ENCODE data around the gene TMOD1.

Gene TMOD1

GRCh38 chr9:97525451-97525850, 24.0 kb downstream of the TMOD1 start:
- in situ Hi-C loops (cut with HindIII; ENCODE audit: low sequenced_read_pairs), result no loop called here

DNA sequence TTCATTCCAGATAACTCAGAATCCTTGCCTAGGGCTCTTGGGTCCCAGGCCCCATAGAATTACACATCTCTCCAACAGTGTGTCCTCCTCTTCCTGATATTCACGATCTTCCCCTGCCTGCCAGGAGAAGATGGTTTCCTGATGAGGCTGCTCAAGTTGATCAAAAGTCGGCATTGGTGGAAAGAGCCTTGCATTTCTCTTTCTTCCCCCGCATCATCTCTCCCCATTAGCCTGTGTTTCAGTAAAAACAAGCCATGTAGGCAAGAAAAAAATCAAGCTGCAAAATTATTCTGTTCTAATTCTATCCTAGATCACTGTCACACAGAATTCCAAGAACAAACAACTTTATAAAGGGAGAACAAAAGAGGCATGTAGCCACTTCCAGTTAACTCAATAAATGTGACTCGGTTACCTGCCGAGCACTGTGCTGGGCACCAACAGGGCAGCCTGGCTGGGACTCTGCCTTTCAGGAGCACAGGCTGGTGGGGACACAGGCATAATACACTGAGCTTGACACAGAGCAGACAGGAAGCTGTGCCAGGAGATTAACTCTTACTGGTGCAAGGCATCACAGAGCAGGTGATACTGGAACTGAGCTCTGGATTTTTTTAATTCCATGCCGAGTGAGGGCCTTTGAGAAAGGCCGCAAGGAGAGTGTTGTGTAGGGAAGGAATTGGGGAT, 25.6 kb downstream of the TMOD1 start:
- in situ Hi-C loops (cut with HindIII; ENCODE audit: low sequenced_read_pairs), result no loop called here
- H3K4me3 ChIP-seq (ENCODE audit: low read depth, low read length), result no peak overlapping the region
- no peak for DNase-seq (ENCODE audit: low read depth, low spot score)
- TF ChIP-seq, protein P1, sequence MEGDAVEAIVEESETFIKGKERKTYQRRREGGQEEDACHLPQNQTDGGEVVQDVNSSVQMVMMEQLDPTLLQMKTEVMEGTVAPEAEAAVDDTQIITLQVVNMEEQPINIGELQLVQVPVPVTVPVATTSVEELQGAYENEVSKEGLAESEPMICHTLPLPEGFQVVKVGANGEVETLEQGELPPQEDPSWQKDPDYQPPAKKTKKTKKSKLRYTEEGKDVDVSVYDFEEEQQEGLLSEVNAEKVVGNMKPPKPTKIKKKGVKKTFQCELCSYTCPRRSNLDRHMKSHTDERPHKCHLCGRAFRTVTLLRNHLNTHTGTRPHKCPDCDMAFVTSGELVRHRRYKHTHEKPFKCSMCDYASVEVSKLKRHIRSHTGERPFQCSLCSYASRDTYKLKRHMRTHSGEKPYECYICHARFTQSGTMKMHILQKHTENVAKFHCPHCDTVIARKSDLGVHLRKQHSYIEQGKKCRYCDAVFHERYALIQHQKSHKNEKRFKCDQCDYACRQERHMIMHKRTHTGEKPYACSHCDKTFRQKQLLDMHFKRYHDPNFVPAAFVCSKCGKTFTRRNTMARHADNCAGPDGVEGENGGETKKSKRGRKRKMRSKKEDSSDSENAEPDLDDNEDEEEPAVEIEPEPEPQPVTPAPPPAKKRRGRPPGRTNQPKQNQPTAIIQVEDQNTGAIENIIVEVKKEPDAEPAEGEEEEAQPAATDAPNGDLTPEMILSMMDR (IDR thresholded peaks at IDR 0.05; ENCODE audit: low read depth, low read length), result no peak

More at GRCh38 chr9:97525451-97525850, 24.0 kb downstream of the TMOD1 start:
- no peak for DNase-seq (ENCODE audit: low read depth, low spot score)
- TF ChIP-seq, protein P1 (IDR thresholded peaks at IDR 0.05; ENCODE audit: low read depth, low read length), result no peak
- no peak overlapping the region for H3K4me3 ChIP-seq (ENCODE audit: low read depth, low read length)

DNA sequence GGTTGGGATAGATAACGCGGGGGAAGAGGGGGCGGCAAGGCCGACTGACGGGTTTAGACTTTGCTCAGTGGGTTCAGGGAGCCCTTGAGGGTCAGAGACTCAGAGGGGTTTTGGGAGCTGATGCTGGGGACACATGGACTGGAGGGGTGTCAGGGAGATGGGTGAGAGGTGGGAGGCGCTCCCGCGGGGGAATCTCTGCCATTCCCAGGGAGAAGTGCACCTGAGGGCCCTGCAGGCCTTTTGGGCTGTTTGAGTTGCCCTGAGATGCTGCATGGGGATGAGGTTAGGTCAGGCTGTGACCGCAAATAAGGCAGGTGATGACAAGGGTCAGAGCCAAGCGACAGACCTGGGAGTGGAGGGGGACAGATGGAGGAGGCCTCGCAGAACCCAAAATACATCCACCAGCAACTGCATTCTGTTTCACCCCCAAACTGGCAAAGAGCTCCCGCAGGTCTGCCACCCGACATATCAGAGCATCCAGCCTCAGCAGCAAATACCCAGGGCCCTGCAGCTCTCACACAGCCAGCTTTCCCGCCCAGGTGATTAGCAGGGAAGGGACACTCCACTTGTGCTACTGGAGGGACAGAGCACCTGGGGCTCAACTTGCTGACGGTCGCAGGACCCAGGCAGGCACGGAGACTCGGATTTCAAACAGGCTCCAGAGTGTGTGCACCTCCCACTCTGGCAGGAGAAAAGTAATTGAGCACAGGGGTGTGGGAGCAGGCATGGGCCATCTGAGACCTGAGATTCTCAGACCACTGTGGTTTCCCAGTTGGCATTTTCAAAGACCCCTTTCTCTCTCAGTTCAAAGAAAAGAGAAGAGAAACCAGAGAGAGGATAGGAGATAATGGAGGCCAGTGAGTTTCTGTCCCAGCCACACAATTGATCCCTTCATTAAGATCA, 26.4 kb downstream of the TMOD1 start:
- DNase-seq (ENCODE audit: low read depth, low spot score), result no peak
- in situ Hi-C loops (cut with HindIII; ENCODE audit: low sequenced_read_pairs), result no loop called here
- TF ChIP-seq, protein P1 (IDR thresholded peaks at IDR 0.05; ENCODE audit: low read depth, low read length), result no peak
- no peak overlapping the region for H3K4me3 ChIP-seq (ENCODE audit: low read depth, low read length)

GRCh38 chr9:97528529-97529230, 27.2 kb downstream of the TMOD1 start:
- in situ Hi-C loops (cut with HindIII; ENCODE audit: low sequenced_read_pairs), result no loop called here
- H3K4me3 ChIP-seq (ENCODE audit: low read depth, low read length), result no peak overlapping the region
- DNase-seq (ENCODE audit: low read depth, low spot score), result no peak
- TF ChIP-seq, protein P1 (IDR thresholded peaks at IDR 0.05; ENCODE audit: low read depth, low read length), result no peak

- H3K4me3 ChIP-seq (ENCODE audit: low read depth, low read length), result no peak overlapping the region
- DNase-seq (ENCODE audit: low read depth, low spot score), result no peak
- in situ Hi-C loops (cut with HindIII; ENCODE audit: low sequenced_read_pairs), result no loop called here
- TF ChIP-seq, protein P1 (IDR thresholded peaks at IDR 0.05; ENCODE audit: low read depth, low read length), result no peak
Observed at GRCh38 chr9:97529363-97530076, 28.1 kb downstream of the TMOD1 start.

DNA sequence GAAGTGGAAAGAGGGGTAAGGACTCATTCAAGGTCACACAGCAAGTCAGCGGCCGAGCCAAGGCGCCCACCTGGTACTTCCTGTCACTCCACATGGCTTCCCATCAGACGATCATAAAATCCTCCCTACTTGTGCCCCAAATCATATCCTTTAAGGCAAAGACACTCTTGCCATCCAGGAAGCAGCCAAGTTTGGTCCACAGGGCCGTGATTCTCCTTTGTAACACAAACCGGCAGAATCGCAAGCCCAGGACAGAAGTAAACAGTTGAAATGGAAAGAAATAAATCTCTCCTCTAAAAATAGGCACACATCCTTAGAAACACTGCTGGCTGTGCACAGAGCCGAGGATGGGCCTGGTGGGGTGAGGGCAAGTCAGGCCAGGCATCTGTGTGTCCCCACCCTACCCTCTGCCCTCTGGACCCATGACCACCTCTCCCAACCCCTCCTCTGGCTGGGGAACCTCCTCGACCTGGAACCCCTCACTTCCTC, 30.5 kb downstream of the TMOD1 start:
- TF ChIP-seq, protein P1 (IDR thresholded peaks at IDR 0.05; ENCODE audit: low read depth, low read length), result no peak
- no peak for DNase-seq (ENCODE audit: low read depth, low spot score)
- H3K4me3 ChIP-seq (ENCODE audit: low read depth, low read length), result no peak overlapping the region
- in situ Hi-C loops (cut with HindIII; ENCODE audit: low sequenced_read_pairs), result no loop called here
